Measurements from ENCODE around the gene AP3S2. TPM values are rescaled to one million over a fixed set of nuclear protein-coding genes. Genes with fewer than 3 reads are reported as not detected.

AP3S2 gene
- total RNA-seq, 1 experiment from 2014 or later, result 23.3 TPM

DNA sequence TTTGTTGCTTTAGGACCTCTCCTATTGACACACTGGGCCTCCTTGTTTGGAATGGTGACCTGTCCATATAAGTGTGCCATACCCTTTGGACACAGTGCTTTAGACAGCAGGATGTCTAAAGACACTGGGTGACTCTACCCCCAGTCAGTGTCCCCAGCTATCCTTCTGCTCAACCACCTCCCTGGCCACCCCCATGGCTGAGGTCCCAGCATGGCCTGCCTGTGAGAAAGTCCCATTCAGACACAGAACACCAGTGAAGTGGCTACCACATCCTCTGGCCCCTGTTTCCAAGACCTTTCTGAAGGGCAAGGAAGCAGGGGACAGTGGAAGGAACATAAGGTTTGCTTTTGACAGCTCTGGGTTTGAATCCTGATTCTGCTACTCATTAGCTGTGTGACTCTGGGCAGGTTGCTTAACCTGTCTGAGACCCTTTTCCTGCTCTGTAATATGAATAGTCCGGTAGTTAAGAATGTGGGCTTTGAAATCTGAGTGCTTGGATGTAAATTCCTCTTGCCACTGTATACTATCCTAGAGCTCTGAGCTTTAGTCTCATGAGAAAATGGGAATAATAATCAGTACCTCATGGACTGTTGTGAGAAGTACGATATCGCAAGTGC is 6.3 kb upstream of the AP3S2 start:
- DNase-seq (ENCODE audit: low read depth, low spot score) (no peak), ATAC-seq (no peak)
- Histone ChIP-seq H3K4me3 (replicated peaks in 1 of 2; ENCODE audit: low read depth in 1 of 2, low read length in 2 of 2) (no peak overlapping the region), H3K27me3 (ENCODE audit: insufficient read depth, low read length) (no peaks in the 10 kb centered on the region), H3K36me3 (ENCODE audit: control insufficient read depth in 1 of 2, insufficient read depth in 2 of 2, low read length in 2 of 2) (no peaks in the 10 kb centered on the region), H2AFZ (ENCODE audit: low read depth, low read length, poor library complexity, severe bottlenecking) (no peak overlapping the region), H3K9me2 (ENCODE audit: insufficient read depth) (no peaks in the 10 kb centered on the region), H3K27ac (ENCODE audit: low read depth, low read length) (no peak overlapping the region), H4K20me1 (ENCODE audit: insufficient read depth) (no peaks in the 10 kb centered on the region), H3K4me2 (ENCODE audit: low read length) (no peak overlapping the region), H3K4me1 (ENCODE audit: control insufficient read depth in 1 of 2, insufficient read depth in 2 of 2, low read length in 2 of 2) (peaks cover 0 to 7% of the 10 kb centered on the region in 2 experiments; a peak in 1 of 4 replicates), H3K9me3 (ENCODE audit: control insufficient read depth in 1 of 2, insufficient read depth in 1 of 2, low read depth in 1 of 2, low read length in 2 of 2) (no peaks in the 10 kb centered on the region), H3K9ac (ENCODE audit: low read length) (no peak overlapping the region), H3K79me2 (ENCODE audit: insufficient read depth, low read length) (no peaks in the 10 kb centered on the region)
- RAD21 ChIA-PET (ENCODE audit: low non-redundant PET in 1 of 2, low total read pairs in 2 of 2, uncharacterized antibody in 2 of 2, unreplicated experiment in 2 of 2), result interaction anchor here in 1 of 2 experiments (0.6 kb wide), 1 partner anchor 97 kb away, joined by 4 read pairs; no protein-coding TSS in a partner anchor
- BruUV-seq (replicated peaks), result no TSS peak
- intact Hi-C loops (cut with micrococcal nuclease), result no loop called here
- CTCF ChIA-PET, result interaction anchor here (1.6 to 2.5 kb wide), 3 partner anchors 172 to 186 kb away, joined by 3 to 35 read pairs (median 15); no protein-coding TSS in a partner anchor
- POLR2A ChIA-PET, result no interaction called here
- TF ChIP-seq EGR1 (IDR thresholded peaks at IDR 0.05; ENCODE audit: low read depth) (no peak), ZFX (IDR thresholded peaks at IDR 0.05) (no peak), YY1 (IDR thresholded peaks at IDR 0.05; ENCODE audit: extremely low read depth, insufficient replicate concordance, low read depth, low read length) (no peak), TCF7L2 (IDR thresholded peaks at IDR 0.05; ENCODE audit: borderline replicate concordance, extremely low read depth, insufficient read depth, insufficient read length) (no peak), POLR2AphosphoS5 (IDR thresholded peaks at IDR 0.05; ENCODE audit: low read depth, low read length) (no peak), SIN3A (IDR thresholded peaks at IDR 0.05; ENCODE audit: low read depth) (no peak), SRF (IDR thresholded peaks at IDR 0.05; ENCODE audit: low read depth) (no peak), ELF1 (IDR thresholded peaks at IDR 0.05; ENCODE audit: borderline replicate concordance, low read depth) (no peak), ZNF274 (IDR thresholded peaks at IDR 0.05; ENCODE audit: low read depth, low read length) (no peak)

DNA sequence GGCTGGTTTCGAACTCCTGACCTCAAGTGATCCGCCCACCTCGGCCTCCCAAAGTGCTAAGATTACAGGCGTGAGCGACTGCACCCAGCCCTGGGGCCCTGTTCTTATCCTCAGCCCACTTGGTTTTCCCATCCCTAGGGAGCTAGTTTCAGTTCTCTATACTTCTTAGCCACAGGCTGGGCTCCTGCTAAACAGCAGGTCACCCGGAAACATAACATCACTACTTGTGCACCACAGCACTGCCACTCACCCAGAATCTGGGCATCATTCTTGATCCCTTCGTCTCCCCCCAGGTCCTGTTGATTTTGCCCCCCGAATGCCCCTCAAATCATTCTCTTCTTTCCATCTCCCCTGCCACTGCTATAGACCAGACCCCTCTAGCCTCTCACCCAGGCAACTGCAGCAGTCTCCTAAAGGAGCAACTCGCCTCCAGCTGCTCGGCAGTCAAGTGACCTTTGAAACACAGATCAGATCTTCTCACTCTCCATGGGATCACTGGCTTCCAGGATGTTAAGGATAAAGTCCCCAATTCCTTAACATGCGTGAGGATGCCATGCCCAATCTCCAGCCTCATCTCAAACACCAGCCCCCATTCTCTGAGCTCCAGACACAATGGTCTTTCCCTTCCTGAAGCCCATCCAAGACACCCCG is 5.6 kb upstream of the AP3S2 start:
- H3K4me2 ChIP-seq (ENCODE audit: low read length), result no peak overlapping the region
- RAD21 ChIA-PET (ENCODE audit: low non-redundant PET in 1 of 2, low total read pairs in 2 of 2, uncharacterized antibody in 2 of 2, unreplicated experiment in 2 of 2), result no interaction called here
- ATAC-seq, result no peak
- H4K20me1 ChIP-seq (ENCODE audit: insufficient read depth), result no peaks in the 10 kb centered on the region
- CTCF ChIA-PET, result interaction anchor here (1.6 to 2.5 kb wide), 4 partner anchors 14 to 187 kb away, joined by 3 to 35 read pairs (median 14); partner anchors contain the start of gene ARPIN
- H3K36me3 ChIP-seq (ENCODE audit: control insufficient read depth in 1 of 2, insufficient read depth in 2 of 2, low read length in 2 of 2), result no peaks in the 10 kb centered on the region
- no peak for DNase-seq (ENCODE audit: low read depth, low spot score)
- BruUV-seq (replicated peaks), result no TSS peak
- H3K9me2 ChIP-seq (ENCODE audit: insufficient read depth), result no peaks in the 10 kb centered on the region
- intact Hi-C loops (cut with micrococcal nuclease), result no loop called here
- H3K9me3 ChIP-seq (ENCODE audit: control insufficient read depth in 1 of 2, insufficient read depth in 1 of 2, low read depth in 1 of 2, low read length in 2 of 2), result no peaks in the 10 kb centered on the region
- H3K27me3 ChIP-seq (ENCODE audit: insufficient read depth, low read length), result no peaks in the 10 kb centered on the region
- POLR2A ChIA-PET, result no interaction called here
- H3K4me1 ChIP-seq (ENCODE audit: control insufficient read depth in 1 of 2, insufficient read depth in 2 of 2, low read length in 2 of 2), result peaks cover 0 to 9% of the 10 kb centered on the region in 2 experiments; a peak in 1 of 4 replicates
- no peak overlapping the region for H3K9ac ChIP-seq (ENCODE audit: low read length)
- H3K27ac ChIP-seq (ENCODE audit: low read depth, low read length), result no peak overlapping the region
- H3K4me3 ChIP-seq (replicated peaks in 1 of 2; ENCODE audit: low read depth in 1 of 2, low read length in 2 of 2), result no peak overlapping the region
- no peak overlapping the region for H2AFZ ChIP-seq (ENCODE audit: low read depth, low read length, poor library complexity, severe bottlenecking)
- H3K79me2 ChIP-seq (ENCODE audit: insufficient read depth, low read length), result no peaks in the 10 kb centered on the region
- no peak for TF ChIP-seq ZFX (IDR thresholded peaks at IDR 0.05)
- TF ChIP-seq, protein P1, sequence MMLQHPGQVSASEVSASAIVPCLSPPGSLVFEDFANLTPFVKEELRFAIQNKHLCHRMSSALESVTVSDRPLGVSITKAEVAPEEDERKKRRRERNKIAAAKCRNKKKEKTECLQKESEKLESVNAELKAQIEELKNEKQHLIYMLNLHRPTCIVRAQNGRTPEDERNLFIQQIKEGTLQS (IDR thresholded peaks at IDR 0.05), result no peak
- no peak for TF ChIP-seq SRF (IDR thresholded peaks at IDR 0.05; ENCODE audit: low read depth)
- no peak for TF ChIP-seq CBX3 (IDR thresholded peaks at IDR 0.05; ENCODE audit: low read depth)
- no peak for TF ChIP-seq ZNF274 (IDR thresholded peaks at IDR 0.05; ENCODE audit: low read depth, low read length)
- no peak for TF ChIP-seq CEBPB (IDR thresholded peaks at IDR 0.05; ENCODE audit: low read depth)
- TF ChIP-seq, protein P2, sequence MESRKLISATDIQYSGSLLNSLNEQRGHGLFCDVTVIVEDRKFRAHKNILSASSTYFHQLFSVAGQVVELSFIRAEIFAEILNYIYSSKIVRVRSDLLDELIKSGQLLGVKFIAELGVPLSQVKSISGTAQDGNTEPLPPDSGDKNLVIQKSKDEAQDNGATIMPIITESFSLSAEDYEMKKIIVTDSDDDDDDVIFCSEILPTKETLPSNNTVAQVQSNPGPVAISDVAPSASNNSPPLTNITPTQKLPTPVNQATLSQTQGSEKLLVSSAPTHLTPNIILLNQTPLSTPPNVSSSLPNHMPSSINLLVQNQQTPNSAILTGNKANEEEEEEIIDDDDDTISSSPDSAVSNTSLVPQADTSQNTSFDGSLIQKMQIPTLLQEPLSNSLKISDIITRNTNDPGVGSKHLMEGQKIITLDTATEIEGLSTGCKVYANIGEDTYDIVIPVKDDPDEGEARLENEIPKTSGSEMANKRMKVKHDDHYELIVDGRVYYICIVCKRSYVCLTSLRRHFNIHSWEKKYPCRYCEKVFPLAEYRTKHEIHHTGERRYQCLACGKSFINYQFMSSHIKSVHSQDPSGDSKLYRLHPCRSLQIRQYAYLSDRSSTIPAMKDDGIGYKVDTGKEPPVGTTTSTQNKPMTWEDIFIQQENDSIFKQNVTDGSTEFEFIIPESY (IDR thresholded peaks at IDR 0.05; ENCODE audit: extremely low read depth, insufficient replicate concordance, low read length), result no peak
- TF ChIP-seq EZH2phosphoT487 (IDR thresholded peaks at IDR 0.05; ENCODE audit: borderline replicate concordance), result no peak
